Ectodermal cell (in vitro differentiated cells): ENCODE data around the gene RSL1D1. TPM values are rescaled to one million over a fixed set of nuclear protein-coding genes. Genes with fewer than 3 reads are reported as not detected.

Experiments
- H3K27ac ChIP-seq: 2 replicates; pipeline ENCODE4 v1.7.0; 2013; ENCODE audit warnings: mild to moderate bottlenecking, low read depth, low read length; ENCODE audit not compliant: insufficient read depth, poor library complexity, severe bottlenecking
- H3K27me3 ChIP-seq: 2 replicates; pipeline ENCODE4 v1.7.0; 2013; ENCODE audit warnings: mild to moderate bottlenecking, low read length; ENCODE audit not compliant: insufficient read depth, control insufficient read depth, poor library complexity, severe bottlenecking
- H3K36me3 ChIP-seq: one replicate; pipeline ENCODE4 v1.7.0; 2013; ENCODE audit warnings: low read length; ENCODE audit not compliant: control insufficient read depth, insufficient read depth
- H3K4me1 ChIP-seq: one replicate; pipeline ENCODE4 v1.7.0; 2013; ENCODE audit warnings: low read length; ENCODE audit not compliant: control insufficient read depth, insufficient read depth
- H3K4me3 ChIP-seq: 2 replicates; pipeline ENCODE4 v1.7.0; 2013; ENCODE audit warnings: low read depth, low read length, control low read depth; ENCODE audit not compliant: insufficient read depth
- H3K9me3 ChIP-seq: 2 replicates; pipeline ENCODE4 v1.7.0; 2013; ENCODE audit warnings: mild to moderate bottlenecking, low read length, moderate library complexity; ENCODE audit not compliant: control insufficient read depth
- WGBS, 2 experiments: methylation state at CpG; one replicate each; pipeline ENCODE4 v1.1.7; 2013; ENCODE audit warnings: missing lambda C conversion rate in 2 of 2; 5-methylcytosine and 5-hydroxymethylcytosine counted together
- polyA plus RNA-seq, 4 experiments: library from polyadenylated mRNA; stranded (reverse); fragments of 50-300 nt; gene quantifications; one replicate each; pipeline ENCODE4 v1.2.3, GENCODE V29; 2013

RSL1D1 gene
- 212 TPM for polyA plus RNA-seq (2013, experiment 1 of 4)
- polyA plus RNA-seq (2013, experiment 2 of 4) = 207 TPM
- polyA plus RNA-seq (2013, experiment 3 of 4) = 182 TPM
- 209 TPM for polyA plus RNA-seq (2013, experiment 4 of 4)

DNA sequence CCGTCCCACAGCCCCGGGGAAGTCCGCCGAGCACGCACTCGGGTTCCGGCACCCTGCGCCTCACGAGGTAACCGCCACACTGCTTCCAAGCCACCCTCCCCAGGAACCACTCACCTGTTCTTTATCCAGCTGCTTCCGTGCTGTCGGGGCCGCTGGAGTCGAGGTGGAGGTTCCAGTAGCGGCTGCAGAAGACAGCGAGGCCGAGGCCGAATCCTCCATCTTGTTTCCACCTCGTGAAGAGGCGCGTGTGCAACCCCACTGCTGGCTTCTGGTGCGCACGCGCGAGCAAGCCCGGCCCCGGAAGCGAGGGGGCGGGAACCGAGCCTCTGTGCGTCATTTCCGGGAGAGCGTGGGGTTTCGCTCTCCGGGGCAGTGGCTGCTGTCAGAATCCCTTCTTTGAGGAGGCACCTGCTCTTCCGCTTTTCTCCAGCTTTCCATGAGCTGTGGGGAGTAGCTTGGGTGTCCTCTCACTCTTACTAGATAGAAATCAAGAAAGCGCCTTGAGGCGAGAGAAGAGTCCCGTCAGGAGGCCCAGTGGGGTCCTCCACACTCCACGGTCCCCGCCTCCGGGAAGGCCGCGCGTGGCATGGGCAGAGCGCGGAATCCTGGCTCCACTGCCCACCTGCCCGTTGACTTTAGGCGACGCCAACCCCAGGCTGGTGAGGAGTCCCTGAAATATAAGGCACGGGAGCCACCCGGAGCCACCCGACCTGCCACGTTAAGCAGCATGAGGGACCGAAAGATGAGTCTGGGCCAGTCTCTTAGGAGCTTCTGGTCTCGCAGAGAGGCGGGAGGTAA, at the start of gene RSL1D1:
RSL1D1 (minus strand) TSS at position 249 of the 798 bp plus-strand sequence; CDS start at position 219, 30 bp downstream.
- no peaks in the 10 kb centered on the region for H3K9me3 ChIP-seq
- peaks cover 5% of the 10 kb centered on the region for H3K4me1 ChIP-seq
- whole genome bisulfite sequencing, 2 experiments = 1 to 2% methylated on average over 57 of the region's 57 CpGs
- H3K27me3 ChIP-seq = no peaks in the 10 kb centered on the region
- H3K4me3 ChIP-seq = peak within 1 kb of the TSS; percentile 83
- peaks cover 13% of the 10 kb centered on the region for H3K36me3 ChIP-seq
- H3K27ac ChIP-seq = peak within 1 kb of the TSS; percentile 76

DNA sequence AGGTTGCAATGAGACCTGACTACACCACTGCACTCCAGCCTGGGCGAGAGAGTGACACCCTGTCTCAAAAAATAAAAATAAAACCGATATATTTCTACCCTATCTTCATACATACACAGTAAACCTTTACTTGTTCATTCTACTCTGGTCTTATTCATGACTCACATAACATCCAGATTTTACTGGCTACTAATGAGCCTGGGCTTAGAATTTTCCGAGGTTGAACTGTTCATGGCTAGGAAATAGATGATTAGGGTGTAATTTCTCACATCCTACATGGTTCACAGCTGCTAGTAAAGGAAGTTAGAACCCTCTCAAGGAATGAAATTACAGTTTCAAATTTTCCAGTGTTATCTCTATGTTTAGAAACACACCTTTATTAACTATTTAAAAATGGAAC, 49.7 kb upstream of the RSL1D1 start:
- Histone ChIP-seq H3K9me3 (no peaks in the 10 kb centered on the region), H3K27ac (no peak overlapping the region), H3K27me3 (no peaks in the 10 kb centered on the region), H3K36me3 (no peaks in the 10 kb centered on the region), H3K4me1 (no peaks in the 10 kb centered on the region), H3K4me3 (no peak overlapping the region)
- 94 to 95% methylated on average over 3 of the region's 3 CpGs for WGBS, 2 experiments

DNA sequence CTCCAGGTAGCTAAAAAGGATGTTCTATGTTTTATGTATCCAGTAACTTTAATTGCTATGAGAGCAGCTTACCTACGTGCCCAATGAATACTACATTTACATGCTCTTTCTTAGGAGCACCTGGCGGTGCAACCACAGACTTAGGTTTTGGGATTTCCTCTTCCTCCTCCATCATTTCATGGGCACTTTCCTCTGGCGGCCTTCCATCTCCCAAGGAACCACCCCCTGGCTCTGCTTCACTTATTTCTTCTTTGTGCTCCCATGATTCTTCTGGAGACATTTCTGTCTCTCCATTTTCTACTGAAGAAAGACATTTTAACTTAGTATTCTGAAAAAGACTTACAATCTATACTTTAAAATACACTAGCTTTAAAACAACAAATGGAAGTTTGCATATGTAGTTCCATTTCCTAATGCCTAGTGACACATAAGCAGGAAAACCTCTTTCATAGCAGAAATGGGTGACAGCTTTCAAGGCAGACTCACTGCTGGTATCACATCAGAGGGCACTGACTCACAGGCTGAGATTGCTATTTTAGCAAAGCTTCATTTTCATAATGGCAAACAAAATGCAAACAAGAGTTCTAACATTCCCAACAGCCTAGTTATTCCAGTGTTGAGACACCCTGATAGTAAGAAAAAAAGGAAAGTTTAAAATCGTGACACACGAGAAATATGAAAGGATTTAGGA, 45.3 kb upstream of the RSL1D1 start:
- Histone ChIP-seq H3K36me3 (peaks cover 4% of the 10 kb centered on the region), H3K4me1 (no peaks in the 10 kb centered on the region), H3K4me3 (no peak overlapping the region), H3K27me3 (no peaks in the 10 kb centered on the region), H3K27ac (no peak overlapping the region), H3K9me3 (no peaks in the 10 kb centered on the region)
- WGBS, 2 experiments = 90 to 94% methylated on average over 3 of the region's 5 CpGs

DNA sequence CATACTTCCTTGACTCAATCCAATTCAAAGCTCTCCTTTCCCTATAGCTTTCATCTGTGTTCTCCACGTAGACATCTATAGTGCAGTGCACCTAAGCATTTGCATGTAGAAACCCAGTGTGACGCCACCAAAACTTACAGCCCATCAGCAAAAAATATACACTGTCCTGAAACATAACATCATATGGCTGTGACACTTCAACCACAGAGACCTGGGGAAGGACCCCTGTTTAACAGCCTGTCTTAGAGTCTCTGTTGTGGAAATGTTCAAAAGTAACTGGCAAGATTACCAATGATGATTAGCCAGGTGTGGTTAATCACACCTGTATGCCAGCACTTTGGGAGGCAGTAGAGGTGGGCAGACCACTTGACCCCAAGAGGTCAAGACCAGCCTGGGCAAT, 42.2 kb upstream of the RSL1D1 start:
- Histone ChIP-seq H3K27ac (no peak overlapping the region), H3K4me1 (no peaks in the 10 kb centered on the region), H3K36me3 (peaks cover 4% of the 10 kb centered on the region), H3K9me3 (no peaks in the 10 kb centered on the region), H3K27me3 (no peaks in the 10 kb centered on the region), H3K4me3 (no peak overlapping the region)
- WGBS, 2 experiments = 95 to 96% methylated on average over 2 of the region's 2 CpGs

DNA sequence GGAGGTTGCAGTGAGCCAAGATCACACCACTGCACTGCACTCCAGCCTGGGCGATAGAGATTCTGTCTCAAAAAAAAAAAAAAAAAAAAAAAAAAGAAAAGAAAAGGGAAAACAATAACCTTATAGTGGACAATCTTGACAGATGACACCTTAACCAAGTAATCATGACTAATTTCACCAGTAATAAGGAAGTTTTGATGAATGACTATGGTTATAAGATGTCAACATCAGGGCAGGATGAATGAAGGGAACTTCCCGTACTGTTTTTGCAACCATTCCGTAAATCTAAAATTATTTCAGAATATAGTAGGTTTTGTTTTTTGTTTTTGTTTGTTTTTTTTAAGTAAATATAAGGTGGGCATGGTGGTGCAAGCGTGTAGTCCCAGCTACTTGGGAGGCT, 41.4 kb upstream of the RSL1D1 start:
- peaks cover 9% of the 10 kb centered on the region for H3K36me3 ChIP-seq

DNA sequence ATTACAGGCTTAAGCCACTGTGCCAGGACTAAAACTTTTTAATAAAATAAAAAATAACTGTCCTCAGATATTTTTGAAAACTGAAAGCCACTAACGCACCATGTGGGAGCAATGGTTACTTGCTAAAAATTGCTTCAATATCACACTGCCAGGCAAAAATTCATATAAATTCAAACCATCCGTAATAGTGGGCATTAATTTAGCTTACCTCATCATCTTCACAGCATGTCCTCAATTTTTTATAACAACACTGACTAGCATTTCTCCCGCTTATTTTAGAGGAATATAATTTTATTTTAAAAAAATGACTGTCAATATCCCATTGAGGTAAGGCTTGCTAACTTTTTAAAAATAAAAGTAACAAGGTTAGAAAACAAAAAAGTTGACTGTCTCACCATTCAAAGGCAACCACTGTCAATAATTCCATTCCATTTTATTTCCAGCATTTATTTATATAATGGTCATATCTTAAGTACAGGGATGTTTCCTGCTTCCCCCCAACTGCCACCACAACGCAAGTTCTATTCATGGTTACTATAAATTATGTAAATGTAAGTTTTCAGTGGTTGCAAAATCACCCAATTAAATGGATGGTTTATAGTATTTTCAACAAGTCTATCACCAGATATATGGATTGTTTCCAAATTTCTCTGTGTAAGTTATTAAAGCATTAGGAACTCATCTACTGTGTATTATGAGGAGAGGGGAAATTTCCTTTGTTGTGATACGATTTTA, 39.1 kb upstream of the RSL1D1 start:
- Histone ChIP-seq H3K36me3 (peaks cover 9% of the 10 kb centered on the region), H3K9me3 (no peaks in the 10 kb centered on the region), H3K27me3 (no peaks in the 10 kb centered on the region), H3K4me1 (no peaks in the 10 kb centered on the region), H3K4me3 (no peak overlapping the region), H3K27ac (no peak overlapping the region)
- WGBS, 2 experiments = 92 to 95% methylated on average over 2 to 4 of the region's 5 CpGs

More for the DNA sequence above, 41.4 kb upstream of the RSL1D1 start:
- Histone ChIP-seq H3K9me3 (no peaks in the 10 kb centered on the region), H3K4me1 (no peaks in the 10 kb centered on the region), H3K4me3 (no peak overlapping the region), H3K27me3 (no peaks in the 10 kb centered on the region), H3K27ac (no peak overlapping the region)
- 87 to 89% methylated on average over 3 of the region's 4 CpGs for WGBS, 2 experiments

DNA sequence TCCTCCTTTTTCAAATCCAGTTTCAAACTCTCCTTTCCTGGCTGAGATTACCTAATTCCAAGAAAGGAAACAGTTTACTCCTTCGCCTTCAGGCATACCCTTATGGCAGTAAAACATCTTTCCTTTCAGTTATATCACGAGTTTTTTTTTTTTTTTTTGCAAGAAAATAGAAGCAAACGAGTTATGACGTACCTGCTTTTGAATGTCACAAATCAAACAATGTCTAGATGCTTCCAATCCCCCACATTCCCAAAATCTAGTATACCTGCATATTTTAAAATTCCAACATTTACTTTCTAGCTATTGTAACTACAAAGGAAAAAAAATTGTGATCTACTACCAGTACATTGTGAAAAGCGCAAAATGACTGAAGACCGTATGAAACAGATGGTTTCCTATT, 35.5 kb upstream of the RSL1D1 start:
- H3K36me3 ChIP-seq = peaks cover 17% of the 10 kb centered on the region
- H3K4me1 ChIP-seq = no peaks in the 10 kb centered on the region
- H3K27ac ChIP-seq = no peak overlapping the region
- H3K4me3 ChIP-seq = no peak overlapping the region
- no peaks in the 10 kb centered on the region for H3K27me3 ChIP-seq
- no peaks in the 10 kb centered on the region for H3K9me3 ChIP-seq
- WGBS, 2 experiments = 97 to 99% methylated on average over 6 of the region's 6 CpGs

DNA sequence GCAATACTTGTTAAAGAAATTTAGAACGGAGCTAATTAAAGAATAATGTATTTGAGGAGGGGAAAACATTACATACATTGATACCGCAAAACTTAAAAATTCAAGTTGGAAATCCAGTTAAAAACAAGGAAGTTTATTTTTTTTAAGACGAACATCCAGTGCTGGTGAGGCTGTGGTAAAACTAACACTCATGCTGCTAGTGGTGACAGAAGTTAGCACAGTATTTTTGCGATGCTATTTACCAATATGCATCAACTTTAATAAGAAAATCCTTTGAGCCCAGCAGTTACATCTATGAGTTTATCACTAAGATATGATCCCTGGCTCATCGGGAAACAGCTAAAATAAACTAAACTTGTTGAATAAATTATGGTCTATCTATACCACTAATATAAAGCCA, 32.7 kb upstream of the RSL1D1 start:
- no peaks in the 10 kb centered on the region for H3K27me3 ChIP-seq
- H3K4me1 ChIP-seq = no peaks in the 10 kb centered on the region
- H3K36me3 ChIP-seq = peaks cover 24% of the 10 kb centered on the region
- WGBS, 2 experiments = 92 to 95% methylated on average over 4 to 5 of the region's 5 CpGs
- H3K4me3 ChIP-seq = no peak overlapping the region
- H3K9me3 ChIP-seq = no peaks in the 10 kb centered on the region
- no peak overlapping the region for H3K27ac ChIP-seq

DNA sequence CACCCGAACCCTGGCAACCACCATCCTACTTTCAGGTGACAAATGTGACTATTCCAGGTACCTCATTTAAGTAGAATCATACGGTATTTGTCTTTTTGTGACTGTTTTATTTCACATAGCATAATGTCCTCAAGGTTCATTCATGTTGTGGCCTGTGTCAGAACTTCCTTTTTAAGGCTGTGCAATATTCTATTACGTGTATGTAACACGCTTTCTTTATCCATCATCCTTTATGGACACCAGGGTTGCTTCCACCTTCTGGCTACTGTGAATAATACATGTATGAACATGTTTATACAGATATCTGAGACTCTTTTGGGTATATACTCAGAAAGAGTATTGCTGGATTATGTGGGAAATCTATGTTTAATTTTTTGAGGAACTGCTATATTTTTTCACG, 28.7 kb upstream of the RSL1D1 start:
- Histone ChIP-seq H3K9me3 (no peaks in the 10 kb centered on the region), H3K36me3 (peaks cover 29% of the 10 kb centered on the region), H3K4me3 (no peak overlapping the region), H3K27ac (no peak overlapping the region), H3K4me1 (no peaks in the 10 kb centered on the region), H3K27me3 (no peaks in the 10 kb centered on the region)
- 96 to 97% methylated on average over 5 of the region's 5 CpGs for WGBS, 2 experiments

DNA sequence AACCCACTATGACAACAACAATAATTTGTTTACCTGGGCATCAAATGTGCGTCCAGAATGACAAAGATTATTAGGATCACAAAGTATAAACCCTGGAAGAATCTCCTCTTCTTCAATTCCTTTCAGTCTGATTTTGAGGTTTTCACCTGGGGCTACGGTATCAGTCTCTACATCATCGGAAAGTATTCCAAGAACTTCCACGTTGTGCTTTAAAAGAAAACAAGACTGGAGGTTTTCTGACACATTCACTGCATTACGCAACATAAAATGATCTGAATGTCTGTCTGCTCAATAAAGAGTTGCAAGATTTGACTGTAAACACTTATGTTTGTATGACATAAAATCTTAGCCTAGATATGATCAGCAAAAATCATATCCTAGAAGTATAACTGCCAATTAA, 26.0 kb upstream of the RSL1D1 start:
- Histone ChIP-seq H3K36me3 (peaks cover 35% of the 10 kb centered on the region), H3K27me3 (no peaks in the 10 kb centered on the region), H3K9me3 (no peaks in the 10 kb centered on the region), H3K4me3 (no peak overlapping the region), H3K4me1 (no peaks in the 10 kb centered on the region), H3K27ac (no peak overlapping the region)
- WGBS, 2 experiments = 95 to 98% methylated on average over 5 of the region's 5 CpGs
